Neural progenitor cell (in vitro differentiated cells): ENCODE measurements around the gene TAF10. TPM values are rescaled to one million over a fixed set of nuclear protein-coding genes. Genes with fewer than 3 reads are reported as not detected.

ENCODE experiments used
- DNase-seq: peaks from one replicate; pipeline ENCODE4 v3.0.0-alpha.2; 2016; ENCODE audit warnings: low spot score
- H2AFZ ChIP-seq: fragments of 200-600 bp; sonication (generic); replicated peaks from 2 replicates; pipeline ENCODE4 v1.6.1; 2016; ENCODE audit warnings: antibody characterized with exemption
- H3F3A ChIP-seq: fragments of 200-600 bp; sonication (generic); 2 replicates; pipeline ENCODE4 v1.6.1; 2016; ENCODE audit warnings: antibody characterized with exemption, low read depth
- H3K27ac ChIP-seq: fragments of 200-600 bp; sonication (generic); 2 replicates; pipeline ENCODE4 v1.5.1; 2016; ENCODE audit warnings: mild to moderate bottlenecking
- H3K27me3 ChIP-seq: fragments of 200-600 bp; sonication (generic); 2 replicates; pipeline ENCODE4 v1.6.1; 2016; ENCODE audit warnings: mild to moderate bottlenecking, moderate library complexity
- H3K36me3 ChIP-seq: fragments of 200-600 bp; sonication (generic); 2 replicates; pipeline ENCODE4 v1.5.1; 2016
- H3K4me1 ChIP-seq: fragments of 200-600 bp; sonication (generic); 2 replicates; pipeline ENCODE4 v1.6.1; 2016; ENCODE audit warnings: mixed run types
- H3K4me2 ChIP-seq: fragments of 200-600 bp; sonication (generic); 2 replicates; pipeline ENCODE4 v1.6.1; 2016
- H3K4me3 ChIP-seq: fragments of 200-600 bp; sonication (generic); 2 replicates; pipeline ENCODE4 v1.5.1; 2016
- H3K79me2 ChIP-seq: fragments of 200-600 bp; sonication (generic); 2 replicates; pipeline ENCODE4 v1.6.1; 2016; ENCODE audit warnings: low read depth
- H3K9ac ChIP-seq: fragments of 200-600 bp; sonication (generic); 2 replicates; pipeline ENCODE4 v1.6.1; 2016
- H3K9me3 ChIP-seq: fragments of 200-600 bp; sonication (generic); 2 replicates; pipeline ENCODE4 v1.5.1; 2016; ENCODE audit warnings: low read depth
- H4K20me1 ChIP-seq: fragments of 200-600 bp; sonication (generic); 2 replicates; pipeline ENCODE4 v1.6.1; 2016; ENCODE audit warnings: low read depth
- H3K27ac Mint-ChIP-seq: 3 replicates; pipeline ENCODE4 v1.8.0; 2021; ENCODE audit warnings: mixed read lengths
- H3K27me3 Mint-ChIP-seq: 2 replicates; pipeline ENCODE4 v1.8.0; 2022; ENCODE audit warnings: low read depth, mild to moderate bottlenecking, inconsistent platforms, moderate library complexity, mixed read lengths; ENCODE audit not compliant: insufficient read depth
- H3K36me3 Mint-ChIP-seq: 3 replicates; pipeline ENCODE4 v1.8.0; 2021; ENCODE audit warnings: mixed read lengths
- H3K4me1 Mint-ChIP-seq: 3 replicates; pipeline ENCODE4 v1.8.0; 2021; ENCODE audit warnings: mixed read lengths
- H3K4me3 Mint-ChIP-seq: 3 replicates; pipeline ENCODE4 v1.8.0; 2021; ENCODE audit warnings: mild to moderate bottlenecking, moderate library complexity, mixed read lengths
- H3K9me3 Mint-ChIP-seq: 3 replicates; pipeline ENCODE4 v1.8.0; 2020; ENCODE audit warnings: mixed read lengths
- CTCF ChIP-seq: fragments of 200-600 bp; sonication (generic); IDR thresholded peaks from 2 replicates; pipeline ENCODE4 v1.5.1; 2017; ENCODE audit warnings: antibody characterized with exemption, mild to moderate bottlenecking
- EZH2 ChIP-seq: fragments of 200-600 bp; sonication (generic); IDR thresholded peaks from 2 replicates; pipeline ENCODE4 v1.6.1; 2017; ENCODE audit warnings: antibody characterized with exemption, mild to moderate bottlenecking, moderate library complexity
- EZH2phosphoT487 ChIP-seq: fragments of 200-600 bp; sonication (generic); IDR thresholded peaks from 2 replicates; pipeline ENCODE4 v1.6.1; 2017; ENCODE audit warnings: antibody characterized with exemption
- total RNA-seq: library from RNA; depleted of rRNA; stranded (reverse); fragments of >200 nt; gene quantifications from 2 replicates; pipeline ENCODE4 v1.2.3, GENCODE V29; 2015; ENCODE audit warnings: low replicate concordance

The TAF10 gene
- total RNA-seq, 1 donor from 2014 or later, result 34.1 TPM

- H4K20me1 ChIP-seq, result no peaks in the 10 kb centered on the region
- H3K4me3 Mint-ChIP-seq, result no peak overlapping the region
- H3F3A ChIP-seq, result peaks cover 28% of the 10 kb centered on the region
- H3K36me3 Mint-ChIP-seq, result peaks cover 10% of the 10 kb centered on the region
- no peaks in the 10 kb centered on the region for H3K27me3 ChIP-seq
- peaks cover 12% of the 10 kb centered on the region for H3K9me3 ChIP-seq
- peaks cover 5% of the 10 kb centered on the region for H3K36me3 ChIP-seq
- no peak overlapping the region for H3K9ac ChIP-seq
- H3K4me1 Mint-ChIP-seq, result peaks cover 8% of the 10 kb centered on the region
- H3K27me3 Mint-ChIP-seq, result no peaks in the 10 kb centered on the region
- H3K4me3 ChIP-seq, result peak overlapping the region; percentile 29
- no peak overlapping the region for H3K27ac Mint-ChIP-seq
- H3K27ac ChIP-seq, result peak overlapping the region; percentile 59
- peaks cover 24% of the 10 kb centered on the region for H3K9me3 Mint-ChIP-seq
- H2AFZ ChIP-seq, result peak overlapping the region; percentile 96
- H3K4me2 ChIP-seq, result peak overlapping the region; percentile 78
- H3K79me2 ChIP-seq, result no peaks in the 10 kb centered on the region
- TF ChIP-seq EZH2phosphoT487, result no peak
- H3K4me1 ChIP-seq, result peaks cover 22% of the 10 kb centered on the region
- DNase-seq, result no peak
Measured at GRCh38 chr11:6587360-6587953, 24.6 kb downstream of the TAF10 start.

DNA sequence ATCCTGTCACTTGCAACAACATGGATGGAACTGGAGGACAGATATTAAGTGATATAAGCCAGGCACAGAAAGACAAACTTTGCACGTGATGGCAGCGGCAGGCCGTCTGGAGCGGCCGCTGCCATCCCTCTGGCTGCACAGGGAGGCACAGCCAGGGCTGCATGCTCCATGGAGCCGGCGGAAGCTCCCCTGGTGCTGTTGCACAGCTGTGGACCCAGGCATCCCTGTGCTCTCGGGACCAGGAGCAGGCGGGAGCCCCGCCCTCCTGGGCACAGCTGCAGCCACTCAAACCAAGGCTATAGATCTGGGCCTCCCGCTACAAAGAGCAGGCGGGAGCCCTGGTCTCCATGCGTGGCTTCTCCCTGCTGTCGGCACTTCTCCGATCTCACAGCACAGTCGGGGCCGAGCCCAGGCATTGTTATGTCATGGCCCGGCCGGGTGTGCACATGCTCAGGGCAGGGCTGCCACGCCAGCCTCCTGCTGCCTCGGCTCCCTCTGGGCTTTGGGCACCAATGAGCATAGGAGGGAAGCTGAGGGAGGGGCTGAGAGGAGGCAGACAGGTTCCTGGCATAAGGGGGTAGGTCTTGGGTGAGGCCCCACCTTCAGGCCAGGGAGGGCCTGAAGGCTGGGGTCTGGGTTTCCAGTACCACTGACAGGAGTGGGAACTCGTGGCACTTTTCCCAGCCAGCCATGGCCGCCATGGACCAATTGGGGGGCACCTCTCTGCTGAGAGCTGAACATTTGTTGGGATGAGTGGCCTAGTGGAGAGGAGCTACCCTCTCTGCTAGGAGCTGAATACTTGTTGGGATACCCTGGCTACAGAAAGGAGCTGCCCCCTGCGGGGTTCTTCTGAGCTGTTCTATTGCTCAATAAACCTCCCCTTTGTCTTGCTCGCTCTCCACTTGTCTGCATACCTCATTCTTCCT is 25.3 kb downstream of the TAF10 start:
- no peaks in the 10 kb centered on the region for H3K27me3 ChIP-seq
- H3K4me3 Mint-ChIP-seq, result no peak overlapping the region
- peak overlapping the region; percentile 59 for H3K27ac ChIP-seq
- no peak overlapping the region for H3K9ac ChIP-seq
- peak overlapping the region; percentile 78 for H3K4me2 ChIP-seq
- peaks cover 5% of the 10 kb centered on the region for H3K36me3 ChIP-seq
- no peaks in the 10 kb centered on the region for H3K79me2 ChIP-seq
- H3K36me3 Mint-ChIP-seq, result peaks cover 16% of the 10 kb centered on the region
- no peaks in the 10 kb centered on the region for H3K27me3 Mint-ChIP-seq
- TF ChIP-seq CTCF (no peak), EZH2 (no peak), EZH2phosphoT487 (no peak)
- H3K9me3 Mint-ChIP-seq, result peaks cover 31% of the 10 kb centered on the region
- H3K4me3 ChIP-seq, result peak overlapping the region; percentile 29
- no peaks in the 10 kb centered on the region for H4K20me1 ChIP-seq
- H3K4me1 Mint-ChIP-seq, result peaks cover 4% of the 10 kb centered on the region
- H3K27ac Mint-ChIP-seq, result no peak overlapping the region
- peaks cover 28% of the 10 kb centered on the region for H3F3A ChIP-seq
- peak; percentile 86 for DNase-seq
- peaks cover 15% of the 10 kb centered on the region for H3K9me3 ChIP-seq
- H3K4me1 ChIP-seq, result peaks cover 22% of the 10 kb centered on the region
- peak overlapping the region; percentile 96 for H2AFZ ChIP-seq

- no peak overlapping the region for H2AFZ ChIP-seq
- no peaks in the 10 kb centered on the region for H3K79me2 ChIP-seq
- no peaks in the 10 kb centered on the region for H4K20me1 ChIP-seq
- H3K9me3 ChIP-seq, result peaks cover 15% of the 10 kb centered on the region
- Mint-ChIP-seq H3K4me3 (no peak overlapping the region), H3K36me3 (peaks cover 16% of the 10 kb centered on the region), H3K9me3 (peaks cover 31% of the 10 kb centered on the region), H3K27me3 (no peaks in the 10 kb centered on the region), H3K27ac (no peak overlapping the region), H3K4me1 (peaks cover 4% of the 10 kb centered on the region)
- H3F3A ChIP-seq, result peaks cover 24% of the 10 kb centered on the region
- H3K4me2 ChIP-seq, result no peak overlapping the region
- no peak overlapping the region for H3K27ac ChIP-seq
- H3K36me3 ChIP-seq, result no peaks in the 10 kb centered on the region
- no peak overlapping the region for H3K9ac ChIP-seq
- H3K27me3 ChIP-seq, result no peaks in the 10 kb centered on the region
- DNase-seq, result no peak
- TF ChIP-seq CTCF (no peak), EZH2 (no peak), EZH2phosphoT487 (no peak)
- no peak overlapping the region for H3K4me3 ChIP-seq
- H3K4me1 ChIP-seq, result peaks cover 22% of the 10 kb centered on the region
Measured at GRCh38 chr11:6584528-6584927, 27.5 kb downstream of the TAF10 start.

- DNase-seq, result no peak
- H3K27ac ChIP-seq, result no peak overlapping the region
- H4K20me1 ChIP-seq, result no peaks in the 10 kb centered on the region
- Mint-ChIP-seq H3K36me3 (peaks cover 16% of the 10 kb centered on the region), H3K4me1 (peaks cover 4% of the 10 kb centered on the region), H3K9me3 (peaks cover 31% of the 10 kb centered on the region), H3K4me3 (no peak overlapping the region), H3K27ac (no peak overlapping the region), H3K27me3 (no peaks in the 10 kb centered on the region)
- H3K27me3 ChIP-seq, result no peaks in the 10 kb centered on the region
- H3K36me3 ChIP-seq, result no peaks in the 10 kb centered on the region
- no peak overlapping the region for H3K9ac ChIP-seq
- TF ChIP-seq EZH2phosphoT487 (no peak), EZH2 (no peak), CTCF (no peak)
- H3K79me2 ChIP-seq, result no peaks in the 10 kb centered on the region
- H3F3A ChIP-seq, result peaks cover 24% of the 10 kb centered on the region
- peaks cover 22% of the 10 kb centered on the region for H3K4me1 ChIP-seq
- H3K9me3 ChIP-seq, result peaks cover 15% of the 10 kb centered on the region
- no peak overlapping the region for H3K4me3 ChIP-seq
- no peak overlapping the region for H2AFZ ChIP-seq
- no peak overlapping the region for H3K4me2 ChIP-seq
Measured at GRCh38 chr11:6583584-6583983, 28.4 kb downstream of the TAF10 start.
